Heart left ventricle (tissue), 13 donors: ENCODE measurements around the gene CAMTA1.

Experiments
- POLR2A ChIP-seq, 2 donors: fragments of 450-650 bp; IDR thresholded peaks; one replicate each; pipeline ENCODE4 v1.6.1; 2017; ENCODE audit warnings: antibody characterized with exemption in 2 of 2, mild to moderate bottlenecking in 2 of 2, moderate library complexity in 2 of 2
- TF ChIP-seq, protein P1 (sequence below), 12 donors: fragments of 200-600 bp; sonication (generic) in 4 of 12; IDR thresholded peaks; one replicate each; pipeline versions ENCODE4 v1.5.0 to v1.8.0; 2018 to 2022; ENCODE audit warnings: antibody characterized with exemption in 12 of 12, mild to moderate bottlenecking in 5 of 12
- donor health status: ischemic (EF 13 %, LVEDD 7.1; RV severe dilation, severe dysfunction).
- donor health status: DM: no; HTN: yes; CAD: no.
- donor health status: DM: no; HTN: no; CAD: no.
- donor health status: ischemic (EF 25% LVEDD 6.9; RV normal size, moderate dysfunction).
- donor health status: ischemic (EF 25% LVEDD 5.7; RV mildly dilated, moderate dysfunction).
- donor health status: ischemic (EF 35%, LVEDD 5.7; RV mildly dilated, moderate dysfunction).
- donor health status: nonischemic (EF 11% LVEDD 7.7; RV severe dilation, severe dysfunction).
- donor health status: DM: yes; HTN: yes; CAD: no.
- donor health status: PGD.
- donor health status: ischemic (EF 29% LVEDD 5.4; RV normal size, mild dysfunction).
- donor health status: nonischemic (EF 23%, LVEDD 6.1; RV moderate dilation, normal function).

DNA sequence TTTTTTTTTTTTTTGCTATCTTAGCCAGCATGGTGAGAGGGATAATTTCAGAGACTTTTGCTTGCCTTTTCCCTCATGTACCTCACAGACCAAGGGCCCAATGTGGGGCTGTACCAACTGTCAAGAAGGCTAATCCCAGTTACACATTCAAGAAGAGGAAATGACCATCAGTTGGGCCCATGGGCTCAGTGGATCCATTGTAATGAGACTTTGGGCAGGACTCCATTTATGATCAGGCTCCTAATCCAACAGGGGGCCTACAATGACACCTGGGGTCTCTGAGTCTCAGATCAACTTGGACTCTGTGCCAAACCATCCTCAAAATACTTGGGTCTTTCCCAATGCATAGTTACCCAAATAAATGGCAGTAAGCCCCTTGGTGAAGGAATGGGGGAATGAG lies 535.4 kb downstream of the CAMTA1 start:
- TF ChIP-seq, protein P1, sequence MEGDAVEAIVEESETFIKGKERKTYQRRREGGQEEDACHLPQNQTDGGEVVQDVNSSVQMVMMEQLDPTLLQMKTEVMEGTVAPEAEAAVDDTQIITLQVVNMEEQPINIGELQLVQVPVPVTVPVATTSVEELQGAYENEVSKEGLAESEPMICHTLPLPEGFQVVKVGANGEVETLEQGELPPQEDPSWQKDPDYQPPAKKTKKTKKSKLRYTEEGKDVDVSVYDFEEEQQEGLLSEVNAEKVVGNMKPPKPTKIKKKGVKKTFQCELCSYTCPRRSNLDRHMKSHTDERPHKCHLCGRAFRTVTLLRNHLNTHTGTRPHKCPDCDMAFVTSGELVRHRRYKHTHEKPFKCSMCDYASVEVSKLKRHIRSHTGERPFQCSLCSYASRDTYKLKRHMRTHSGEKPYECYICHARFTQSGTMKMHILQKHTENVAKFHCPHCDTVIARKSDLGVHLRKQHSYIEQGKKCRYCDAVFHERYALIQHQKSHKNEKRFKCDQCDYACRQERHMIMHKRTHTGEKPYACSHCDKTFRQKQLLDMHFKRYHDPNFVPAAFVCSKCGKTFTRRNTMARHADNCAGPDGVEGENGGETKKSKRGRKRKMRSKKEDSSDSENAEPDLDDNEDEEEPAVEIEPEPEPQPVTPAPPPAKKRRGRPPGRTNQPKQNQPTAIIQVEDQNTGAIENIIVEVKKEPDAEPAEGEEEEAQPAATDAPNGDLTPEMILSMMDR (IDR thresholded peaks at IDR 0.05), result no peak
- TF ChIP-seq POLR2A (IDR thresholded peaks at IDR 0.05), result no peak
